ENCODE measurements around the gene ELL3. TPM values are rescaled to one million over a fixed set of nuclear protein-coding genes. Genes with fewer than 3 reads are reported as not detected.
A peak's percentile ranks its signal among the peaks of the same experiment; 100 is the strongest.

ELL3 gene
- total RNA-seq, 2 donors from 2014 or later, result 2.4 to 2.6 TPM

DNA sequence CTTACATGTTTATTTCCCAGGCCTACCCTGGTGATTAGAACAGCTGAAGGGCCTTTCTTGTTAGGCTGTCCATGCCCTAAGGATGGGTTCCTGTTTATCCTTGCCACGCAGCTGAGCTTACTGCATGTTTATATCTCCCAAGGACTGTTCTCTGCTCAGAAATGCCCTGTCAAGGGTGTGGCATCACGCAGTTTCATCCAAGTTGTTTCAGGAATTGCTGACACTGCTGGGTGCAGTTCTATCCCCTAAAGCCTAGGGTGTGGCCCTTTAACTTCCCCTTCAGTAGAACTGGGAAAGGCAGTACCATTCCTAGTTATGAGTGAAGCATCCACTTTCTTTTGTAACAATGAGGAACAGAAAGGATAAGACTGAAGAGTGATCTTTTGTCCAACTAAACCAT, 5.0 kb downstream of the ELL3 start:
- Histone ChIP-seq H3K4me3 (no peak overlapping the region), H3K36me3 (peaks cover 71% of the 10 kb centered on the region), H3K27me3 (no peaks in the 10 kb centered on the region), H3K4me1 (peaks cover 0 to 11% of the 10 kb centered on the region in 2 donors), H3K9me3 (no peaks in the 10 kb centered on the region), H3K27ac (no peak overlapping the region)
- TF ChIP-seq, protein P1, sequence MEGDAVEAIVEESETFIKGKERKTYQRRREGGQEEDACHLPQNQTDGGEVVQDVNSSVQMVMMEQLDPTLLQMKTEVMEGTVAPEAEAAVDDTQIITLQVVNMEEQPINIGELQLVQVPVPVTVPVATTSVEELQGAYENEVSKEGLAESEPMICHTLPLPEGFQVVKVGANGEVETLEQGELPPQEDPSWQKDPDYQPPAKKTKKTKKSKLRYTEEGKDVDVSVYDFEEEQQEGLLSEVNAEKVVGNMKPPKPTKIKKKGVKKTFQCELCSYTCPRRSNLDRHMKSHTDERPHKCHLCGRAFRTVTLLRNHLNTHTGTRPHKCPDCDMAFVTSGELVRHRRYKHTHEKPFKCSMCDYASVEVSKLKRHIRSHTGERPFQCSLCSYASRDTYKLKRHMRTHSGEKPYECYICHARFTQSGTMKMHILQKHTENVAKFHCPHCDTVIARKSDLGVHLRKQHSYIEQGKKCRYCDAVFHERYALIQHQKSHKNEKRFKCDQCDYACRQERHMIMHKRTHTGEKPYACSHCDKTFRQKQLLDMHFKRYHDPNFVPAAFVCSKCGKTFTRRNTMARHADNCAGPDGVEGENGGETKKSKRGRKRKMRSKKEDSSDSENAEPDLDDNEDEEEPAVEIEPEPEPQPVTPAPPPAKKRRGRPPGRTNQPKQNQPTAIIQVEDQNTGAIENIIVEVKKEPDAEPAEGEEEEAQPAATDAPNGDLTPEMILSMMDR (IDR thresholded peaks at IDR 0.05), result no peak
- DNase-seq (ENCODE audit: low spot score), result no peak

DNA sequence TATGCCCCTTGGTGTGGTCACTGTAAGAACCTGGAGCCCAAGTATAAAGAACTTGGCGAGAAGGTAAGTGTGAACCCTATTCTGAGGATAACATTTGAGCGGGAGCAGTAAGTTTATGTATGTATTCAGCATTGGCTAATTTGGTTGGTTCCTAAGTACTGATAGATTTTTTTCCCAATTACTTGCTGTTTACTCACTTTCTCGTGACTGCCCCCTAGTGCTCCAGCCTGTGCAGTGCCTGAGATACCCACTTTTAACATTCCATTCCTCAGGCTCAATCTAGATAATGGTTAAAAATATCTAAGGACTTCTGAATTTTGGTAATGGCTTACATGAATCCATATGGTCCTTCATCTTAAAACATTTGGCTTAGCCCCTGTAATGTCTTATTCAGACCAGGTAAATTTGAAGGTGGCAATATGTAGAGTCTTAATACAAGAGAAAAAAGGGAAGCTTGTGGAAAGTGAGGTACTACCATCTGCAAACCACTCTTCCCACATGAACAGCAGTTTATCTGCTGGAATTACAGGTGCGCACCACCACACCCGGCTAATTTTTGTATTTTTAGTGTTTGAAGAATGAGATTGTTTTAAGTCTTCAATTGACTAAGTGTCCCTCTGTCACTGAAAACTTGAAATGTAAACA, 7.1 kb downstream of the ELL3 start:
- Histone ChIP-seq H3K27me3 (no peaks in the 10 kb centered on the region), H3K4me1 (no peaks in the 10 kb centered on the region), H3K27ac (no peak overlapping the region), H3K9me3 (no peaks in the 10 kb centered on the region), H3K4me3 (no peak overlapping the region), H3K36me3 (peaks cover 92% of the 10 kb centered on the region)
- DNase-seq (ENCODE audit: low spot score), result peak; percentile 75
- TF ChIP-seq, protein P1 (IDR thresholded peaks at IDR 0.05), result peak; percentile 48 to 74

DNA sequence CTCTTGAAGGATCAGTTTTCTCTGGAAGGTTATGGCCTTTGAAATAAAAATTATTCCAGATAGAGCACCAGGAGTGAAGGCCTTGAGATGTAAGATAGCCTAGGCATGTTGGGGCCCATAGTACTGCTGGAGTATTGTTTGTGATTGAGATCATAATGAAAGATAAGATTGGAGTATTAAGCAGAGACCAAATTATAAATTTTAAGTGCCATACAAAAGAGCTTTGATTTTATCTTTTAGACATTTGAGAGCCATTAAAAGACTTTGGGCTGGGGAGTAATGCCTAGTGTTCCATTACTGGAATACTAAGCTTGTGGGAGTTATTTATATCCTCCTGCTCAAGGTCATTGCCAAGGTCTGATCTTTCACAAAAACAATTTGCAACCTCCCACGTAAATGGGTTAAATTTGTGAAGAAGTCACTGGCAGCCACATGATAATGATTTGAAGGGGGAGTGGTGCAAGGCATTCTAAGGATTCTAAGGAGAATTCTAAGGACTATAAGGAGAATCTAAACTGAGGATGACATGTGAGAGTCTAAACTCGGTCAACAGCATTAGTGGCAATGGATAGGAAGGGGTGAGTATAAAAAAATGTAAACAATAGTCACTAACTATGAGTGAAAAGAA, 12.8 kb downstream of the ELL3 start:
- no peaks in the 10 kb centered on the region for H3K27me3 ChIP-seq
- H3K36me3 ChIP-seq, result peaks cover 86% of the 10 kb centered on the region
- no peak overlapping the region for H3K27ac ChIP-seq
- TF ChIP-seq, protein P1 (IDR thresholded peaks at IDR 0.05), result no peak
- no peak for DNase-seq (ENCODE audit: low spot score)
- no peak overlapping the region for H3K4me3 ChIP-seq
- no peaks in the 10 kb centered on the region for H3K9me3 ChIP-seq
- H3K4me1 ChIP-seq, result peaks cover 0 to 5% of the 10 kb centered on the region in 2 donors

DNA sequence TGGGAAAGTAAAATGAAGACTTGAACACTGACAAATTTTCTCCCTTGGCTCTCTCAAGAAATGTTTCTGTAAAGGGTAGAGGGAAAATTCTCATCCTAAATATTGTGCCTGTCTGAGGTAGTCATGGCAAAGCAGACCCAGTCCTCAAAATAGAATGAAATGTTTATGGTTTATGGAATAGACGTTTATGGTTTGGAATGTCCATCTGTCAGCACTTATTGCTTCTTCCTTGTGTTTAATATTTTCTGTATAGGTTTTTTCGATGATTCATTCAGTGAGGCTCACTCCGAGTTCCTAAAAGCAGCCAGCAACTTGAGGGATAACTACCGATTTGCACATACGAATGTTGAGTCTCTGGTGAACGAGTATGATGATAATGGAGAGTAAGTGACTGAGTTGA, 13.9 kb downstream of the ELL3 start:
- Histone ChIP-seq H3K4me3 (no peak overlapping the region), H3K9me3 (no peaks in the 10 kb centered on the region), H3K27me3 (no peaks in the 10 kb centered on the region), H3K36me3 (peaks cover 86% of the 10 kb centered on the region), H3K4me1 (peaks cover 0 to 5% of the 10 kb centered on the region in 2 donors), H3K27ac (no peak overlapping the region)
- DNase-seq (ENCODE audit: low spot score), result no peak
- TF ChIP-seq, protein P1 (IDR thresholded peaks at IDR 0.05), result no peak

DNA sequence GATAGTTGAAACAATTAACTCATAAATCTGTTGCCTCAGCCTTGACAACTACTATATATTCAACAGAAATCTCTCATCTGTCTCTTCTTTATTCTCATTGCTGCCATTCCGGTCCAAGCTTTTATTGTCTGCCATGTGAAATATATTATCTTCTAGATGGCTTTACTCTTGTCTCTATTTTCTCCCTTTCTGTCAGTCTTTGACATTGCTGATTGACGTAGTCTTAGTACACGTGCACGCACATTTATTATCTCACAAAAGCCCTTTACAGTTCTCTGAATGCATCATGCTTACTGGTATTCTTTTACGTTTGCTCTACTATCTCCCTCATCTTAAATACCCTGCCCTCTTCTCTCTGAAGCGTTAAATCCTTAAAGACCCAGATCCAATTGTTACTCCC, 24.9 kb downstream of the ELL3 start:
- Histone ChIP-seq H3K27me3 (no peaks in the 10 kb centered on the region), H3K27ac (no peak overlapping the region), H3K9me3 (no peaks in the 10 kb centered on the region), H3K4me1 (peaks cover 0 to 54% of the 10 kb centered on the region in 2 donors), H3K4me3 (no peak overlapping the region), H3K36me3 (peaks cover 36% of the 10 kb centered on the region)
- DNase-seq (ENCODE audit: low spot score), result no peak
- TF ChIP-seq, protein P1 (IDR thresholded peaks at IDR 0.05), result no peak

All from right atrium auricular region (tissue), 2 donors.